IMR-90 (cell line): Measurements from ENCODE around the gene IRAK1BP1. TPM values are rescaled to one million over a fixed set of nuclear protein-coding genes. Genes with fewer than 3 reads are reported as not detected.

Source experiments
- ATAC-seq: fragments of 200-7000 bp; cut with Tn5 transposase; 2 replicates; pipeline ENCODE4 v1.9.1; 2020; ENCODE audit warnings: low read depth, mild to moderate bottlenecking, moderate library complexity
- BruUV-seq: library from RNA; stranded (reverse); fragments of 400-500 nt; replicated peaks from 2 replicates; lab custom pipeline; 2021; lab: Mats Ljungman, UMichigan
- CTCF ChIA-PET: fragments of 300-600 bp; formaldehyde crosslinking; extraction: SDS; loops from one replicate; lab custom pipeline; 2021; ENCODE audit warnings: antibody characterized with exemption; lab: Yijun Ruan, JAX
- POLR2A ChIA-PET: fragments of 300-600 bp; sonication (Branson Sonifier 250); formaldehyde crosslinking; loops from one replicate; lab custom pipeline; 2022; ENCODE audit warnings: antibody characterized with exemption; ENCODE audit not compliant: unreplicated experiment; lab: Charles Lee
- DNase-seq: peaks from one replicate; pipeline ENCODE4 v3.0.0; 2013
- H2AFZ ChIP-seq: replicated peaks from 2 replicates; pipeline ENCODE3; 2013; ENCODE audit warnings: low read length, mild to moderate bottlenecking; ENCODE audit not compliant: poor library complexity
- H2AK5ac ChIP-seq: 2 replicates; pipeline ENCODE4 v1.6.1; 2013; ENCODE audit warnings: low read depth, low read length, inconsistent platforms
- H2AK9ac ChIP-seq: replicated peaks from 2 replicates; pipeline ENCODE3; 2013; ENCODE audit warnings: mild to moderate bottlenecking, low read depth, low read length, moderate library complexity; ENCODE audit not compliant: poor library complexity
- H2BK120ac ChIP-seq: 2 replicates; pipeline ENCODE4 v1.6.1; 2013; ENCODE audit warnings: low read depth, low read length, inconsistent platforms
- H2BK15ac ChIP-seq: 3 replicates; pipeline ENCODE4 v1.6.1; 2013; ENCODE audit warnings: low read depth, low read length, inconsistent platforms
- H2BK20ac ChIP-seq: 2 replicates; pipeline ENCODE4 v1.6.1; 2013; ENCODE audit warnings: low read depth, mild to moderate bottlenecking, inconsistent platforms, low read length, moderate library complexity
- H2BK5ac ChIP-seq: 2 replicates; pipeline ENCODE4 v1.6.1; 2013; ENCODE audit warnings: mild to moderate bottlenecking, low read depth, low read length, inconsistent platforms; ENCODE audit not compliant: poor library complexity, severe bottlenecking
- H3K14ac ChIP-seq: replicated peaks from 2 replicates; pipeline ENCODE4 v1.6.1; 2013; ENCODE audit warnings: low read depth, low read length, inconsistent platforms
- H3K18ac ChIP-seq: 2 replicates; pipeline ENCODE4 v1.6.1; 2013; ENCODE audit warnings: low read depth, low read length, control low read depth
- H3K23ac ChIP-seq: 2 replicates; pipeline ENCODE4 v1.6.1; 2013; ENCODE audit warnings: low read depth, low read length, inconsistent platforms
- H3K27ac ChIP-seq: 2 replicates; pipeline ENCODE4 v1.5.1; 2013; ENCODE audit warnings: mild to moderate bottlenecking, control low read depth, low read length; ENCODE audit not compliant: insufficient read depth
- H3K27me3 ChIP-seq: 2 replicates; pipeline ENCODE4 v1.6.1; 2013; ENCODE audit warnings: low read length; ENCODE audit not compliant: control insufficient read depth, insufficient read depth
- H3K36me3 ChIP-seq: 2 replicates; pipeline ENCODE4 v1.6.1; 2013; ENCODE audit warnings: low read length, mixed read lengths; ENCODE audit not compliant: control insufficient read depth, insufficient read depth
- H3K4ac ChIP-seq: 2 replicates; pipeline ENCODE4 v1.6.1; 2013; ENCODE audit warnings: low read depth, low read length, inconsistent platforms
- H3K4me1 ChIP-seq: 2 replicates; pipeline ENCODE4 v1.6.1; 2013; ENCODE audit warnings: low read length, mixed read lengths; ENCODE audit not compliant: control insufficient read depth, insufficient read depth
- H3K4me2 ChIP-seq: 2 replicates; pipeline ENCODE4 v1.6.1; 2013; ENCODE audit warnings: low read depth, mild to moderate bottlenecking, control low read depth, low read length, moderate library complexity
- H3K4me3 ChIP-seq: 2 replicates; pipeline ENCODE4 v1.5.1; 2013; ENCODE audit warnings: low read depth, mild to moderate bottlenecking, control low read depth, low read length, moderate library complexity; ENCODE audit not compliant: insufficient read depth
- H3K56ac ChIP-seq: 2 replicates; pipeline ENCODE4 v1.6.1; 2013; ENCODE audit warnings: low read length, inconsistent platforms; ENCODE audit not compliant: insufficient read depth; ENCODE audit errors: extremely low read depth
- H3K79me1 ChIP-seq, 2 experiments: 2 replicates each; pipeline ENCODE4 v1.6.1; 2013; ENCODE audit warnings: low read length in 2 of 2, inconsistent platforms in 1 of 2, low read depth in 1 of 2
- H3K9ac ChIP-seq: 2 replicates; pipeline ENCODE4 v1.6.1; 2013; ENCODE audit warnings: low read depth, low read length, control low read depth
- H3K9me1 ChIP-seq: 2 replicates; pipeline ENCODE4 v1.6.1; 2013; ENCODE audit warnings: low read length, inconsistent platforms; ENCODE audit not compliant: insufficient read depth
- H3K9me3 ChIP-seq: 2 replicates; pipeline ENCODE4 v1.6.1; 2013; ENCODE audit warnings: low read length; ENCODE audit not compliant: control insufficient read depth, insufficient read depth
- H4K20me1 ChIP-seq: 2 replicates; pipeline ENCODE4 v1.6.1; 2013; ENCODE audit warnings: low read length, inconsistent platforms; ENCODE audit not compliant: insufficient read depth
- H4K5ac ChIP-seq: 2 replicates; pipeline ENCODE4 v1.6.1; 2013; ENCODE audit warnings: mild to moderate bottlenecking, low read depth, low read length, control low read depth
- H4K8ac ChIP-seq, 2 experiments: 2 replicates each; pipeline ENCODE4 v1.6.1; 2013; ENCODE audit warnings: low read depth in 2 of 2, low read length in 2 of 2, control low read depth in 1 of 2, inconsistent platforms in 1 of 2
- H4K91ac ChIP-seq: 2 replicates; pipeline ENCODE4 v1.6.1; 2013; ENCODE audit warnings: low read depth, low read length, inconsistent platforms; ENCODE audit not compliant: insufficient read depth
- FOS ChIP-seq: fragments of 150-350 bp; IDR thresholded peaks from 2 replicates; pipeline ENCODE4 v1.6.1; 2016; ENCODE audit warnings: low read depth, low read length
- MXI1 ChIP-seq: IDR thresholded peaks from 2 replicates; pipeline ENCODE4 v1.6.1; 2012; ENCODE audit warnings: low read depth, mild to moderate bottlenecking, low read length, moderate library complexity, borderline replicate concordance
- RCOR1 ChIP-seq: IDR thresholded peaks from 2 replicates; pipeline ENCODE4 v1.6.1; 2012; ENCODE audit warnings: mild to moderate bottlenecking, low read length, improper control_type of control experiment; ENCODE audit not compliant: insufficient replicate concordance
- RFX5 ChIP-seq: IDR thresholded peaks from 2 replicates; pipeline ENCODE4 v1.8.0; 2012; ENCODE audit warnings: low read depth, mild to moderate bottlenecking, low read length, moderate library complexity
- WGBS, 2 experiments: methylation state at CpG; one replicate each; pipeline versions ENCODE4 v1.1.5 to v1.1.7; 2013; ENCODE audit warnings: missing lambda C conversion rate in 2 of 2; ENCODE audit not compliant: insufficient read length in 1 of 2; ENCODE audit errors: extremely low coverage in 2 of 2; 5-methylcytosine and 5-hydroxymethylcytosine counted together
- dilution Hi-C: fragments of 300-500 bp; cut with HindIII; formaldehyde crosslinking; loops from one replicate; pipeline ENCODE4 v1.14.3; 2018; ENCODE audit warnings: low sequenced_read_pairs; ENCODE audit not compliant: unreplicated experiment
- in situ Hi-C: fragments of 300-500 bp; cut with MboI; formaldehyde crosslinking; loops from 3 replicates; pipeline ENCODE4 v1.14.3; 2019; ENCODE audit warnings: low sequenced_read_pairs, inconsistent platforms, mixed read lengths
- intact Hi-C: fragments of 100-400 bp; cut with micrococcal nuclease; formaldehyde crosslinking; loops from 2 replicates; pipeline ENCODE4 v1.10.0; 2022
- polyA plus RNA-seq, 3 experiments: library from polyadenylated mRNA; depleted of rRNA; stranded (reverse); fragments of >200 nt; gene quantifications; 2 replicates each; pipeline ENCODE4 v1.2.3, GENCODE V29; 2012; ENCODE audit warnings: low replicate concordance in 1 of 3
- total RNA-seq: library from RNA; depleted of rRNA; stranded (reverse); fragments of >200 nt; gene quantifications from 2 replicates; pipeline ENCODE4 v1.2.3, GENCODE V29; 2012
- TF ChIP-seq, protein P1 (sequence below): conservative IDR thresholded peaks from 2 replicates; pipeline ENCODE4 v1.5.1; 2012; ENCODE audit warnings: mild to moderate bottlenecking, low read depth, low read length, improper control_type of control experiment

Gene IRAK1BP1
- total and polyA plus RNA-seq, 2 of the 4 experiments (the other 2 are of a cell fraction) = 0.94 to 2.2 TPM

DNA sequence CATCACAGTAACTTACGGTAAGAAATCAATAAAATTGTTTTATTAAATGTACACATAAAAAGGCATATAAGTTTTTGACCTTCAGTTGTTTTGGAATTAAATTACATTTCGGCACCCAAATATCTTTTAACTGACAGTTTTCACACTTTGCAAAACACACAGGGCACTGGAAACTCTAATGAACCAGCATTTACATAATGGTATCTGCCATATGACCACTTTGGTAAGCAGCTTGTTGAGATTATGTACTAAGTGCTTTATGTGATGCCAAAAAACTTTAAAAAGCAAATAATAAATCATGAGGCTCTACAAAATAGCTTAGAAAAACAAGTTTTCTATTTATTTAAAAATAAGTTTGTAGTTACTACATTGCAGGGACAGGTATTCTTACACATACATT is 68.2 kb downstream of the IRAK1BP1 start:
- Histone ChIP-seq H4K8ac (no peak overlapping the region), H2BK5ac (no peak overlapping the region), H3K9me3 (no peaks in the 10 kb centered on the region), H4K5ac (no peak overlapping the region), H3K79me1 (no peaks in the 10 kb centered on the region), H3K27ac (no peak overlapping the region), H3K27me3 (no peaks in the 10 kb centered on the region), H3K36me3 (peaks cover under 1% of the 10 kb centered on the region; the same call in 1 of the 2 replicates), H3K4me1 (no peaks in the 10 kb centered on the region), H3K9ac (no peak overlapping the region), H4K20me1 (no peaks in the 10 kb centered on the region), H2BK20ac (no peak overlapping the region), H2BK15ac (no peak overlapping the region), H3K4ac (no peak overlapping the region), H3K23ac (no peak overlapping the region), H3K9me1 (no peaks in the 10 kb centered on the region), H3K18ac (no peak overlapping the region), H3K4me3 (no peak overlapping the region), H2AK5ac (no peak overlapping the region), H3K4me2 (no peak overlapping the region), H2BK120ac (no peak overlapping the region), H3K14ac (no peak overlapping the region), H4K91ac (no peak overlapping the region), H3K56ac (no peak overlapping the region), H2AFZ (no peak overlapping the region), H2AK9ac (no peak overlapping the region)
- dilution Hi-C loops (no loop called here), intact Hi-C loops (no loop called here), in situ Hi-C loops (no loop called here)
- POLR2A ChIA-PET = no interaction called here
- no CpG with 5 or more reads among the region's 2 CpGs for WGBS, 2 experiments
- no peak for TF ChIP-seq RCOR1
- TF ChIP-seq RFX5 = no peak
- no peak for TF ChIP-seq MXI1
- TF ChIP-seq FOS = no peak
- TF ChIP-seq, protein P1, sequence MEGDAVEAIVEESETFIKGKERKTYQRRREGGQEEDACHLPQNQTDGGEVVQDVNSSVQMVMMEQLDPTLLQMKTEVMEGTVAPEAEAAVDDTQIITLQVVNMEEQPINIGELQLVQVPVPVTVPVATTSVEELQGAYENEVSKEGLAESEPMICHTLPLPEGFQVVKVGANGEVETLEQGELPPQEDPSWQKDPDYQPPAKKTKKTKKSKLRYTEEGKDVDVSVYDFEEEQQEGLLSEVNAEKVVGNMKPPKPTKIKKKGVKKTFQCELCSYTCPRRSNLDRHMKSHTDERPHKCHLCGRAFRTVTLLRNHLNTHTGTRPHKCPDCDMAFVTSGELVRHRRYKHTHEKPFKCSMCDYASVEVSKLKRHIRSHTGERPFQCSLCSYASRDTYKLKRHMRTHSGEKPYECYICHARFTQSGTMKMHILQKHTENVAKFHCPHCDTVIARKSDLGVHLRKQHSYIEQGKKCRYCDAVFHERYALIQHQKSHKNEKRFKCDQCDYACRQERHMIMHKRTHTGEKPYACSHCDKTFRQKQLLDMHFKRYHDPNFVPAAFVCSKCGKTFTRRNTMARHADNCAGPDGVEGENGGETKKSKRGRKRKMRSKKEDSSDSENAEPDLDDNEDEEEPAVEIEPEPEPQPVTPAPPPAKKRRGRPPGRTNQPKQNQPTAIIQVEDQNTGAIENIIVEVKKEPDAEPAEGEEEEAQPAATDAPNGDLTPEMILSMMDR = no peak
- no peak for DNase-seq
- BruUV-seq = no TSS peak
- CTCF ChIA-PET = no interaction called here
- no peak for ATAC-seq
